DND-41 (cell line): ENCODE measurements around the gene IDS.
"Not testable (repeated sequence)": the region's sequence is repeated elsewhere in the genome, so short reads cannot be mapped to it uniquely, and the experiment has no call there.

ENCODE experiments used
- CTCF ChIP-seq: IDR thresholded peaks from 2 replicates; pipeline ENCODE4 v1.5.1; 2012; ENCODE audit warnings: borderline replicate concordance, low read length, moderate library complexity, mild to moderate bottlenecking; ENCODE audit not compliant: poor library complexity, severe bottlenecking; ENCODE audit errors: extremely low read depth
- EZH2 ChIP-seq: IDR thresholded peaks from 3 replicates; pipeline ENCODE4 v1.6.1; 2012; ENCODE audit warnings: borderline replicate concordance, low read depth, mild to moderate bottlenecking, moderate library complexity, low read length, inconsistent platforms; ENCODE audit not compliant: severe bottlenecking

GRCh38 chrX:149550454-149550853, 45.3 kb upstream of the IDS start:
- not testable (repeated sequence) for TF ChIP-seq EZH2, CTCF
